Mucosa of rectum (tissue), 2 donors: ENCODE results near the gene RAP2B.

ENCODE experiments used
- H3K27ac ChIP-seq, 2 donors: one replicate each; pipeline ENCODE4 v1.7.0; 2013; ENCODE audit warnings: inconsistent platforms in 2 of 2, low read depth in 2 of 2, low read length in 2 of 2
- H3K27me3 ChIP-seq, 2 donors: one replicate each; pipeline ENCODE4 v1.7.0; 2013; ENCODE audit warnings: low read length in 2 of 2; ENCODE audit not compliant: control insufficient read depth in 2 of 2, insufficient read depth in 2 of 2
- H3K36me3 ChIP-seq, 2 donors: one replicate each; pipeline ENCODE4 v1.7.0; 2013; ENCODE audit warnings: low read length in 2 of 2; ENCODE audit not compliant: control insufficient read depth in 2 of 2, insufficient read depth in 2 of 2
- H3K4me1 ChIP-seq, 2 donors: one replicate each; pipeline ENCODE4 v1.7.0; 2013; ENCODE audit warnings: low read length in 2 of 2, mild to moderate bottlenecking in 1 of 2; ENCODE audit not compliant: control insufficient read depth in 2 of 2, insufficient read depth in 2 of 2
- H3K4me3 ChIP-seq, 2 donors: one replicate each; pipeline ENCODE4 v1.7.0; 2013; ENCODE audit warnings: low read length in 2 of 2
- H3K9ac ChIP-seq, 2 donors: one replicate each; pipeline ENCODE4 v1.7.0; 2013; ENCODE audit warnings: low read length in 2 of 2, low read depth in 1 of 2, mild to moderate bottlenecking in 1 of 2
- H3K9me3 ChIP-seq, 2 donors: one replicate each; pipeline ENCODE4 v1.7.0; 2013; ENCODE audit warnings: low read length in 2 of 2; ENCODE audit not compliant: control insufficient read depth in 2 of 2
- donor health status: healthy.
- donor health status: Normal muscosa, but diverticular disease.

The RAP2B gene

GRCh38 chr3:153219146-153219545 is 57.1 kb downstream of the RAP2B start:
- Histone ChIP-seq H3K9me3 (no peaks in the 10 kb centered on the region), H3K4me1 (no peaks in the 10 kb centered on the region), H3K27me3 (no peaks in the 10 kb centered on the region), H3K27ac (no peak overlapping the region), H3K9ac (no peak overlapping the region), H3K4me3 (no peak overlapping the region), H3K36me3 (no peaks in the 10 kb centered on the region)
